ENCODE data around the gene TULP1.

TULP1 gene

DNA sequence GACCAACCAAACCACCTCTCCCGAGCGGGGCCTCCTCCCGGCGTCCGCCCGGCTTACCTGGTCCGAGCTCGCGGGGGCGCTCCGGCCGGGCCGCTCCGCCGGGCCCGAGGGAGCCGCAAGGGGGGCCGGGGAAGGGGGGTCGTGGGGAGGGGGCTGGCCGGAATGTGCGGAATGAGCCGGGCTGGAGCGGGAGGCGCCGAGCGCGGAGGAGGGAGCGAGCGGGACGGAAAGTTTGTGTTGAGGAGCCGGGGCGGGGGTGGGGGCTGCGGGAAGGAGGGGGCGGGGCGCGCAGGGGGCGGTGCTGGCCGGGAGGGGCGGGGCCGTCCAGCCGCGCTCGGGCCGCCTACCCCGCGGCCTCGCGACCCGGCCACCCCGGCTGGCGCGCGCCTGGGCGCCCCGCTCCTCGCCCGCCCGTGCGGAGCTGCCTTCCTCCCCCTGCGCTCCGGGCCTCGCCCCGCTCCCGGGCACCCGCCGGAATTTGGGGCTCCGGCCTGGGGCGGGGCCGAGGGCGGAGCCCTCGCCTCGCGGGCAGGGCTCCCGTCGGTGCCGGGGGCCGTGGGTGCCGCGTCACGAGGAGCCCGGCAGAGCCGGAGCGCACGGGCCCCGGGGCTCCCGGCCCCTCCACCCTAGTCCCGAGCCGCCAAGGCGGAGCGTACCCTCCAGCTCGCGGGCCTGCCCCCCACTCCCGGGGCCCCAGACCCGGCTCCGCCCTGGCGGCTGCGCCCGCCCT lies 15.7 kb downstream of the TULP1 start, which contains the start of gene TEAD3:
Gene TEAD3, minus strand, starts transcription at position 239 of the 730 bp plus-strand sequence.
- DNase-seq (ENCODE audit: low spot score), result peak; percentile 77
- H3K4me1 ChIP-seq (ENCODE audit: insufficient read depth, poor library complexity, severe bottlenecking), result peaks cover 4% of the 10 kb centered on the region
- TF ChIP-seq, protein P1, sequence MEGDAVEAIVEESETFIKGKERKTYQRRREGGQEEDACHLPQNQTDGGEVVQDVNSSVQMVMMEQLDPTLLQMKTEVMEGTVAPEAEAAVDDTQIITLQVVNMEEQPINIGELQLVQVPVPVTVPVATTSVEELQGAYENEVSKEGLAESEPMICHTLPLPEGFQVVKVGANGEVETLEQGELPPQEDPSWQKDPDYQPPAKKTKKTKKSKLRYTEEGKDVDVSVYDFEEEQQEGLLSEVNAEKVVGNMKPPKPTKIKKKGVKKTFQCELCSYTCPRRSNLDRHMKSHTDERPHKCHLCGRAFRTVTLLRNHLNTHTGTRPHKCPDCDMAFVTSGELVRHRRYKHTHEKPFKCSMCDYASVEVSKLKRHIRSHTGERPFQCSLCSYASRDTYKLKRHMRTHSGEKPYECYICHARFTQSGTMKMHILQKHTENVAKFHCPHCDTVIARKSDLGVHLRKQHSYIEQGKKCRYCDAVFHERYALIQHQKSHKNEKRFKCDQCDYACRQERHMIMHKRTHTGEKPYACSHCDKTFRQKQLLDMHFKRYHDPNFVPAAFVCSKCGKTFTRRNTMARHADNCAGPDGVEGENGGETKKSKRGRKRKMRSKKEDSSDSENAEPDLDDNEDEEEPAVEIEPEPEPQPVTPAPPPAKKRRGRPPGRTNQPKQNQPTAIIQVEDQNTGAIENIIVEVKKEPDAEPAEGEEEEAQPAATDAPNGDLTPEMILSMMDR (IDR thresholded peaks at IDR 0.05; ENCODE audit: poor library complexity, severe bottlenecking), result peak; percentile 29

DNA sequence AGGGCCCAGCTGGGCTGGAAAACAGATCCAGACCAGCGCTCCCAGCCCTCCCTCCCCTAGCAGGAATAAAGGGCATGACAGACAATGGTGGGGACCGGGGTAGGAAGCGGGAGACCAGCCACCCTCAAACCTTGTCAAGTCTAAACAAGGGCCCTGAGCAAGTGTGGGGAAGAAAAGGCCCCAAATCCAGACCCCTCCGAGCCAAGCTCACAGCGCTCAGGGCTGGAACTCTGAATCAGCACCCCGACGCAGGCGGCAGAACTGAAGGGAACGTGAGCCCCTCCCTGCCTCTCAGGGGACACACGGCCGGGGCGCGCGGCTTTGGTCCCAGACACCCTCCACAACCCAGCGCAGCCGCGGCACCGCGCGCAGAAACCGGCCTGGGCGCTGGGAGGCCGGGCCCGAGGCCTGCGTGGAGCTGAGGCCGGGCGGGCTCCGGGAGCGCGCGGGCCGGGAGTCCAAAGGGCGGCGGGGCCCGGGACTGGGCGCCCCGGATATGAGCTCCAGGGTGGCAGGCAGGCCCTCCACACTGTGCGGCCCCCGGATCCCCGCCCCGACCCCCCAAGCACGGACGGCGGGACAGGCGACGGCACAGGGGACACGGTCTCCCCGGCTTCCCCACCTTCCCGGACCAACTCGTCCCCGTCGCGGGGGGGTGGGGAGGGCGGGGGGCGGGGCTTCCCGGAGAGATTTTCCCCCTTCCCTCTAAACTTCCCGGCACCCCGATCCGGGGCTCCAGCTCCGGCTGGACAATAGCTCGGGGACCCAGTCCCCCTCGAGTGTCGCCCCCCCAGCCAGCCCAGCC lies 16.5 kb downstream of the TULP1 start:
- Histone ChIP-seq H3K9me3 (ENCODE audit: severe bottlenecking) (no peaks in the 10 kb centered on the region), H3K4me1 (ENCODE audit: insufficient read depth, poor library complexity, severe bottlenecking) (peaks cover 11% of the 10 kb centered on the region), H3K4me3 (ENCODE audit: severe bottlenecking) (peak overlapping the region; percentile 88), H3K27ac (ENCODE audit: poor library complexity, severe bottlenecking) (peak overlapping the region; percentile 96), H3K36me3 (ENCODE audit: low read depth) (no peaks in the 10 kb centered on the region), H3K27me3 (ENCODE audit: insufficient read depth, poor library complexity, severe bottlenecking) (no peaks in the 10 kb centered on the region)
- ATAC-seq (ENCODE audit: low read depth) (peak; percentile 7; the same call in 2 of the 3 replicates), DNase-seq (ENCODE audit: low spot score) (peak; percentile 59)
- TF ChIP-seq, protein P1 (IDR thresholded peaks at IDR 0.05; ENCODE audit: poor library complexity, severe bottlenecking), result no peak

More for the DNA sequence above, 15.7 kb downstream of the TULP1 start, which contains the start of gene TEAD3:
- H3K27ac ChIP-seq (ENCODE audit: poor library complexity, severe bottlenecking), result peak within 1 kb of the TSS; percentile 96
- no peaks in the 10 kb centered on the region for H3K9me3 ChIP-seq (ENCODE audit: severe bottlenecking)
- H3K36me3 ChIP-seq (ENCODE audit: low read depth), result no peaks in the 10 kb centered on the region
- peak; percentile 56 for ATAC-seq (ENCODE audit: low read depth)
- peak within 1 kb of the TSS; percentile 88 for H3K4me3 ChIP-seq (ENCODE audit: severe bottlenecking)
- no peaks in the 10 kb centered on the region for H3K27me3 ChIP-seq (ENCODE audit: insufficient read depth, poor library complexity, severe bottlenecking)

DNA sequence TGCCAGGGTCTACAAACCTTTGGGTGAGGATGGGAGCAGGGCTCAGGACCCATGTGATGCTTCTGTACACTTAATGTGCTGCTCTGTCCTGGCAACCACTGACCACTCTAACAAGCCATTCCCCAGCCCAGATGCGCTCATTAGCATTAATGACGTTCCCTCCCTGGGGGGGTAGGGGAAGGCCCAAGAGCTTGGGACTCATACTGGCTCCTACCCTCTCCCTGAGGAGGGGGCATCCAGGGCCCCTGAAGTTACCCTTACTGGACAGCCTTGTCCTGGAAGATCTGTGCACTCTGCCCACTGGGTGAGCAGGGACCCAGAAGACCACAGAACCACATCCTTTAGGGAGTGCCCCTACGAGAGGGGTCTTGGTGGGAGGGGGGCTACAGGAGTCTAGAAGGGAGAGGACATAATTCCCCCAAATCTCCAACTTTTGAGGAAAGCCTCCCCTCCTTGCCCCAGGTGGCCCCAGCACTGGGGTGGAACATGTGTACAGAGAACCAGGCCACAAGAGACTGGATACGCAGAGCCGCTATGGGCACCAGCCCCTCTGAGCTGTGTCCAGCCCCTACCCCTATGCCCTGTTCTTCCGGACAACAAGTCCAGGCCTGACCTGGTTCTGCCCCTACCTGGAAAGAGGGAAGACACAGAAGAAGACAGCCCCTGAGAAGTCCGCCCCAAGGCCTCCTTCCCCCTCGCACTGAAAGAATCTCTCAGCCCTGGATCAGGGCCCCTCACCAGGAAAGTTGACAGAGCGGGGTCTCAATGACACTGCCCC lies 17.2 kb downstream of the TULP1 start:
- no peak for ATAC-seq (ENCODE audit: low read depth)
- Histone ChIP-seq H3K27me3 (ENCODE audit: insufficient read depth, poor library complexity, severe bottlenecking) (no peaks in the 10 kb centered on the region), H3K9me3 (ENCODE audit: severe bottlenecking) (no peaks in the 10 kb centered on the region), H3K36me3 (ENCODE audit: low read depth) (no peaks in the 10 kb centered on the region), H3K27ac (ENCODE audit: poor library complexity, severe bottlenecking) (peak overlapping the region; percentile 96), H3K4me1 (ENCODE audit: insufficient read depth, poor library complexity, severe bottlenecking) (peaks cover 19% of the 10 kb centered on the region), H3K4me3 (ENCODE audit: severe bottlenecking) (peak overlapping the region; percentile 88)
- TF ChIP-seq, protein P1 (IDR thresholded peaks at IDR 0.05; ENCODE audit: poor library complexity, severe bottlenecking), result no peak
- DNase-seq (ENCODE audit: low spot score), result no peak

DNA sequence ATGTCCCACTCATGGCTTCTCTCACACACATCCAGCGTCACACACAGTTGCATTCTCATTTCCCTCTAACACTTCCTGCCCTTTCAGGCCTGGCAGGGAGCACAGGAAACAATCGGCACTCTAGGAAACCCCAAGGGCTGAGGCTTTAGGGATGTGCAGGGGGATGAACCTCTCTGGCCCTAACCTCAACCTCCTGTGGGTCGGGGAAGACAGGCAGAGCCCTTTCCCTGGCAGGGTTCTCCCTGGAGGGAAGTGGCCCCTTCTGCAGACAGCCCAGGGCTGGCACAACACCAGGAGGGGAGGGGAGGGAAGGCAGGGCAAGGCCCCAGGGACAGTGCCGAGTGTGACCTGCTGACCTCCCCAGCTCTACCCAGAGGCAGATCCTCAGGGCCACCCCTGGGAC lies 18.5 kb downstream of the TULP1 start:
- DNase-seq (ENCODE audit: low spot score) (no peak), ATAC-seq (ENCODE audit: low read depth) (peak; percentile 2; the same call in 1 of the 3 replicates)
- Histone ChIP-seq H3K36me3 (ENCODE audit: low read depth) (no peaks in the 10 kb centered on the region), H3K9me3 (ENCODE audit: severe bottlenecking) (no peaks in the 10 kb centered on the region), H3K27me3 (ENCODE audit: insufficient read depth, poor library complexity, severe bottlenecking) (no peaks in the 10 kb centered on the region), H3K4me1 (ENCODE audit: insufficient read depth, poor library complexity, severe bottlenecking) (peaks cover 31% of the 10 kb centered on the region), H3K4me3 (ENCODE audit: severe bottlenecking) (no peak overlapping the region), H3K27ac (ENCODE audit: poor library complexity, severe bottlenecking) (peak overlapping the region; percentile 96)
- TF ChIP-seq, protein P1 (IDR thresholded peaks at IDR 0.05; ENCODE audit: poor library complexity, severe bottlenecking), result no peak
